DMS53 (cell line): Measurements from ENCODE around the gene TPRX1.
"Not testable (repeated sequence)": the region's sequence is repeated elsewhere in the genome, so short reads cannot be mapped to it uniquely, and the experiment has no call there.

Source experiments
- DNase-seq: peaks from one replicate; lab custom pipeline; 2025; lab: John Stamatoyannopoulos, UW

Gene TPRX1

GRCh38 chr19:47767349-47767748 is 37.0 kb downstream of the TPRX1 start:
- DNase-seq, result no peak

- DNase-seq, result no peak
Measured at GRCh38 chr19:47766670-47767069, 37.7 kb downstream of the TPRX1 start.

GRCh38 chr19:47766359-47766620 is 38.1 kb downstream of the TPRX1 start:
- DNase-seq, result no peak

GRCh38 chr19:47765523-47766358 is 38.6 kb downstream of the TPRX1 start:
- DNase-seq, result peak; percentile 87

DNA sequence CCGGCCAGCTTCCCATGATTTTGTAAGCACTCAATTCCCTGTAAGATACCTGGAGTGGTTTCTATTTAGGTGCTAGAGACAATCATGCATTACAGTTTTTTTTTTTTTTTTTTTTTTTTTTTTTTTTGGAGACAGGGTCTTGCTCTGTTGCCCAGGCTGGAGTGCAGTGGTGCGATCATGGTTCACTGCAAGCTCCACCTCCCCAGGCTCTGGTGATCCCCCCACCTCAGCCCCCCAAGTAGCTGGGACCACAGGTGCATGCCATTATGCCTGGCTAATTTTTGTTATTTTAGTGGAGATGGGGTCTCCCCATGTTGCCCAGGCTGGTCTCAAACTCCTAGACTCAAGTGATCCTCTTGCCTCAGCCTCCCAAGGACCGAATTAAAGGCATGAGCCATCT is 39.6 kb downstream of the TPRX1 start:
- not testable (repeated sequence) for DNase-seq

DNA sequence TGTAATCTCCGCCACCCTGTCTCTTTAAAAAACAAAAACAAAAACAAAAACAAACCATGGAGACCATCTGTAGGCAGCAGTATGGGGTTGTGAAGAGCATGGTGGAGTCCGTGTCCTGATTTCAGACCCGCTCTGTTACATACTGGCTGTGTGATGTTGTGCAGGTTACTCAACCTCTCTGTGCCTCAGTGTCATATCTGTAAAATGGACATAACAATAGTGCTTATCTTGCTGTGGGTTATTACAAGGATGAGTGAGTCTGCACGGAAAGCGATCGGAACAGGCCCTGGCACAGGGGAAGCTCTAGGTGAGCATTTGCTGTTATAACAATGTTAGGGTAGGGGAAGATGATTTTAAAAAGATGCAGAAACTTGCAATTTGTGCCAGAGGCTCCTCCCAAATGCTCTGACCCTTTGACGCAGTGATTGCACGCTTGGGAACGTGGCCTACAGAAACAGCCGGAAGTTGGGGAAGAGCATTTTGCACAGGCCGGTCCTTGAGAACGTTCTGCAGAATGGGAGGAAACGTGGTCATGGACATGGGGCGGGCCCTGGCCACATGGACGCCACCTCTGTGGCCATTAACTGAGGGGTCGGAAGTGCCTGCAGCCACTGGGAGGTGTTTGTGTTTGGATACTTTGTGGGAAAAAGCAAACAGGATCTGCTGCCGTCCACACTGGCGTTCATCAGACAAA is 41.6 kb downstream of the TPRX1 start:
- peak; percentile 33 for DNase-seq

- no peak for DNase-seq
Measured at GRCh38 chr19:47762151-47762550, 42.2 kb downstream of the TPRX1 start.

DNA sequence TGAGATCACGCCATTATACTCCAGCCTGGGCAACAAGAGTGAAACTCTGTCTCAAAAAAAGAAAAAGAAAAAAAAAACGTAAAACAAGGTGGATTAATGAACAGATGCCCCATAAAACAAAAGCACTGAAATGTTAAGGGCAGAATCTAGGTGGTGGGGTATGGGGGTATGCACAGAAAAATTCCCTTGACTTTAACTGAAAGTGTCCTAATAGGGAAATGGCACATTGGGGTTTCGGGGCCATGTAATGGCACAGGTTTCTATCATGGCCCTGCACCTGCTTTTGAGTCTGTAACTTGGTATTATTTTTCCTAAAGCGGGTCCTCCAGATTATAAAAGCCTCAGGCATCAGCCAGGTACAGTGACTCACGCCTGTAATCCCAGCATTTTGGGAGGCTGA is 42.8 kb downstream of the TPRX1 start:
- DNase-seq, result no peak

GRCh38 chr19:47760632-47760999 is 43.7 kb downstream of the TPRX1 start:
- DNase-seq, result no peak

DNA sequence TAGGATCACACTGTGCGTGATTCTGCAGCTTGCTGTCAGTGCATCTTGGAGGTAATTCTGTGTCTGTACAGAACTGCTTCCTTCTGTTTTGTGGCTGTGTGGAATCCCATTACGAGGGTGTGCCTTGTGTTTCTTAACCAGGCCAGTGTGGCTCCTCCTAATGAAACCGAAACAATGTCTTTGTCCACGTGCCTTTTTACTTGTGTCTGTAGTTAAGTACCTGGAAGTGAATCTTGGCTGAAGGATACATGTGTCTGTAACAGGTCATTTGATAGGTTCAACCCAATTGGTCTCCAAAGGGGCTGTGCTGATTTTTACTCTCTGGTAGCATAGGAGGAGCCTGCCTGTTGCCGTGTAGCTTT is 45.9 kb downstream of the TPRX1 start:
- DNase-seq, result no peak

DNA sequence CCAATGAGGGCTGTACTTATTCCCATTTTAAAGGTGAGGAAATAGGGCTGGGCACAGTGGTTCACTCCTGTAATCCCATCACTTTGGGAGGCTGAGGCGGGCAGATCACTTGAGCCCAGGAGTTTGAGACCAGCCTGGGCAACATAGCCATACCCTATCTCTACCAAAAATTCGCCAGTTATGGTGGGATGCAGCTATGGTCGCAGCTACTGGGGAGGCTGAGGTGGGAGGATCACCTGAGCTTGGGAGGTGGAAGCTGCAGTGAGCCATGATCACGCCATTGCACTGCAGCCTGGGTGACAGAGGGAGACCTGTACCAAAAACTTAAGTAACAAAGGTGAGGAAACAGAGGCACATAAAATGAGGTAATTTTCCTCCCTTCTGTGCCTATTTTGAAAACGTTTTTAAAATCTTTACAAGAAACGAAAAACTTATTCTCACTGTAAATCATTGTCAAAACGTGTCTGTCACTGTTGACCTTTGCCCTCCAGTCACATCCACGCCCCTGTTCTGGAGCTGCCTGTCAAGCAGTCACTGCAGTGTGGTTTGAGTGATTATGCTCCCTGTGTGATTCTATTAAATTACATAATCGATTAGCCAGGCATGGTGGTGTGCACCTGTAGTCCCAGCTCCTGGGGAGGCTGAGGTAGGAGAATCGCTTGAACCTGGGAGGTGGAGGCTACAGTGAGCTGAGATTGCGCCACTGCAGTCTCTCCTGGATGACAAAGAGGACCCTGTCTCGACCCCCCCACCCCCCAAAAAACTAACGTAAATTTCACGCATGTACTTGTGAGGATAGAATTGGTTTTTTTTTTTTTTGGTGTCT is 46.5 kb downstream of the TPRX1 start:
- no peak for DNase-seq

GRCh38 chr19:47756953-47757608 is 47.3 kb downstream of the TPRX1 start:
- DNase-seq, result no peak

DNA sequence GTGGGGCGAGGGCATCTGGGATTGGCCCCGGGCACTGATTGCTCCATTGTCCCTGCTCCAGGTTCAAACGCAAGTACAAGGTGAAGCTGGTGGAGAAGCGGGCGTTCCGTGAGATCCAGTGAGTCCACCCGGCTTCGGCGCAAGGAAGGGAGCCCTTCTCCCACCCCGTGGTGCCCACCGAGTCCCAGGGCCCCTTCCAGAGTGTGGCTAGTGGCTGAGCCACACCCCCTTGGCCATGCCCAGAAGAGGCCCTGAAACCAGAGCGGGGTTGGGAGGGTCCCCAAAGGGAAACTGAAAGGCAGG is 47.8 kb downstream of the TPRX1 start:
- no peak for DNase-seq

GRCh38 chr19:47755762-47756626 is 48.4 kb downstream of the TPRX1 start:
- DNase-seq, result no peak

- no peak for DNase-seq
Measured at GRCh38 chr19:47755065-47755761, 49.1 kb downstream of the TPRX1 start.

GRCh38 chr19:47754206-47755064 is 49.9 kb downstream of the TPRX1 start:
- no peak for DNase-seq

GRCh38 chr19:47752440-47753211 is 51.7 kb downstream of the TPRX1 start:
- no peak for DNase-seq
